Hypothalamus (tissue), 51 donors: ENCODE data around the gene TAS2R5.
"Not testable (repeated sequence)": the region's sequence is repeated elsewhere in the genome, so short reads cannot be mapped to it uniquely, and the experiment has no call there.

Experiments used
- DNase-seq, 51 donors: peaks; one replicate each; lab custom pipeline; 2025; lab: John Stamatoyannopoulos, UW

The TAS2R5 gene, protein sequence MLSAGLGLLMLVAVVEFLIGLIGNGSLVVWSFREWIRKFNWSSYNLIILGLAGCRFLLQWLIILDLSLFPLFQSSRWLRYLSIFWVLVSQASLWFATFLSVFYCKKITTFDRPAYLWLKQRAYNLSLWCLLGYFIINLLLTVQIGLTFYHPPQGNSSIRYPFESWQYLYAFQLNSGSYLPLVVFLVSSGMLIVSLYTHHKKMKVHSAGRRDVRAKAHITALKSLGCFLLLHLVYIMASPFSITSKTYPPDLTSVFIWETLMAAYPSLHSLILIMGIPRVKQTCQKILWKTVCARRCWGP

DNA sequence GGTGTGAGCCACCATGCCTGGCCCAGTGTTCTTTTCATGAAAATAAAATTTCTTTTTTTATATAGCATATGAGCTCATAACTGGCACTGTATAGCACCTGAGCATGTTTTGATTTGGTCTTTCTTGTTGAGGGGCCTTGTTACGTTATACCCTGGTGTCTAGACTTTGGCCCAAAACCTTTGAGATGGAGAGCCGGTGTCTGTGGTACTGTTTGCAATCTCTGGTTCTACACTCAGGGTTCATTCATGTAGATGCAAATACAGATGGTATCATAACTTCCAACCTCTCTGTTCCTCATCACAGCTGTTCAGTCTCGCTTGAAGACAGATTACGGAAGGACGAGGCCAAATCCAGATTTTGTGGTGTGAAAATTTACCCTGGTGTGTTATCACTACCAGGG, at the start of gene TAS2R5:
Gene TAS2R5 (plus strand): TSS at position 301 of the 400 bp plus-strand sequence. CDS start 145 bp downstream, outside the sequence.
- DNase-seq = no peak

GRCh38 chr7:141742229-141742628, 47.8 kb upstream of the TAS2R5 start:
- no peak for DNase-seq

GRCh38 chr7:141744131-141744530, 45.9 kb upstream of the TAS2R5 start:
- no peak for DNase-seq

DNA sequence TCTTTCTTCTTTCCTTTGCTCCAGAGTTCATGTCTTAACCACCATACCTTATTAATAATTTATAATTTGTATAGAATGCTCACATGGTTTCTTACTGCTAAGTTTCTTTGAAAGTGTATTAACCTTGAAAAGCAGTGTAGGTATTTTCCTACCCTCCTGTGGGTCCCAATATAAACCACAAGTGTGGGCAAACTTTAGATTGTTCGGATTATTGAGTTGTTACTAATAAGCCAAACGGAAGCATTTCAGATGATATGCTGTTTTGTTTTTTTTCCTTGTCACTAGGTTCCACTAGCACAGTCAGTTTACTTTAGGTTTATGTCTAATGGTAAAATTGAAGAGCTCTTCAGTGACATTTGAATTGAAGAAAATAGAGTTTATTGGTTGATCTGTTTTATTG, 41.6 kb upstream of the TAS2R5 start:
- DNase-seq = no peak

- not testable (repeated sequence) for DNase-seq
These were observed 38.1 kb upstream of the TAS2R5 start for GRCh38 chr7:141751904-141752303.

DNA sequence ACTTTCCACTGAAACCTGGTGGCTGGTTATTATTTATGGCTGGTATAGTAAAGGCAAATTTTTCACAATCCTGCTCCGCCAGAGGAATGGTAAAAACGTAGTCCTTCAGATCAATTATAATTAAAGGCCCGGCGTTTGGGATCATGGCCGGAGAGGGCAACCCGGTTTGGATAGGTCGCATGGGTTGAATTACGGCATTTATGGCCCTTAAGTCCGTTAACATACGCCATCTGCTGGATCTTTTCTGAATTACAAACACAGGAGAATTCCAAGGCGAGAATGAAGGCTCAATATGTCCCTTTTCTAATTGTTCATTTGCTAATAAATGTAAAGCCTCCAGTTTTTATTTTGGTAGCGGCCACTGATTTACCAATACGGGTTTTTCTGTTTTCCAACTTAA, 37.4 kb upstream of the TAS2R5 start:
- no peak for DNase-seq

DNA sequence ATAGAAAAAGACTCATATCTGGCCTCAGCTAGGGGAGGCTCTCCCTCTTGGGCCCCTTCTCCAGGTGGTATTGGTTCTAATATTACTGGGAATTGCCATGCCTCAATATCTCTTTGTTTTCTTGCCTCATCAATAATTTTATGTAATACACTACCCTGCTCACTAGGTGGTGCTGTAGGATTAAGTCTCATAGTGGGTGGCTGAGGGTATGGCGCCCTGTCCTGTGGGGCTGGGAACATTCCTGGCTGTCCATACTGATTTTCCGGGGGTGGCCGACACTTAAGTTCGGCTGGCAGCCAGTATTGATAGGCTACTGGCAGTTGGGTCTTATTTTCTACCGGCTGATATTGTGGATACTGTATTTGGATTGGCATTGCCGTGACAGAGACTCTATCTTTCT, 35.1 kb upstream of the TAS2R5 start:
- DNase-seq = no peak

- DNase-seq = no peak
These were observed 26.2 kb upstream of the TAS2R5 start, which contains the start of gene TAS2R3 for GRCh38 chr7:141763797-141764196. Gene TAS2R3 (plus strand): TSS chr7:141764097. CDS start chr7:141764159, 62 bp downstream.

DNA sequence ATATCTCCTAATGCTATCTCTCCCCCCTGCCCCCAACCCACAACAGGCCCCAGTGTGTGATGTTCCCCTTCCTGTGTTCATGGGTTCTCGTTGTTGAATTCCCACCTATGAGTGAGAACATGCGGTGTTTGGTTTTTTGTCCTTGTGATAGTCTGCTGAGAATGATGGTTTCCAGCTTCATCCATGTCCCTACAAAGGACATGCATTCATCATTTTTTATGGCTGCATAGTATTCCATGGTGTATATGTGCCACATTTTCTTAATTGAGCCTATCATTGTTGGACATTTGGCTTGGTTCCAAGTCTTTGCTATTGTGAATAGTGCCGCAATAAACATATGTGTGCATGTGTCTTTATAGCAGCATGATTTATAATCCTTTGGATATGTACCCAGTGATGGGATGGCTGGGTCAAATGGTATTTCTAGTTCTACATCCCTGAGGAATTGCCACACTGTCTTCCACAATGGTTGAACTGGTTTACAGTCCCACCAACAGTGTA, 19.9 kb upstream of the TAS2R5 start:
- not testable (repeated sequence) for DNase-seq

GRCh38 chr7:141776374-141776773, 13.6 kb upstream of the TAS2R5 start, which contains the start of gene TAS2R4:
Gene TAS2R4 (plus strand): TSS chr7:141776674. CDS start chr7:141778489, 1,815 bp downstream.
- DNase-seq = no peak

- peak in 15 of 51 donors; percentile 1 to 63 (median 11) for DNase-seq
These were observed 4.1 kb upstream of the TAS2R5 start for GRCh38 chr7:141785706-141786552.

DNA sequence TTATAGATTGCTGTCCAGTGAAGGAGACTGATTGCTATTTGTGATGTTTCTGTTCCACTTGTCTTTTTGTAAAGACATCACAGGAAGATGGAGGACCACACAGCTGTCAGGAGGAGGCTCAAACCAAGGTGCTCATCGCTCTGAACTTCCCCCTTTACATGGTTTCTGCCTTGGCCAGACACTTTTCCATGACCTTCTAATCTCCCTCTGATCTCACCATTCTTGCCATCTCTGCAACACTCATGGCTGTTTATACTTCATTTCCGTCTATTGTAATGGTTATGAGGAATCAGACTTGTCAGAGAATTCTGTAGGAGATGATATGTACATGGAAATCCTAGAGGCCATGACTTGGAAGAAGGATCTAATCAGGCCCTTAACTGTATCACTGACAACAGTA, 1.7 kb upstream of the TAS2R5 start:
- no peak for DNase-seq

DNA sequence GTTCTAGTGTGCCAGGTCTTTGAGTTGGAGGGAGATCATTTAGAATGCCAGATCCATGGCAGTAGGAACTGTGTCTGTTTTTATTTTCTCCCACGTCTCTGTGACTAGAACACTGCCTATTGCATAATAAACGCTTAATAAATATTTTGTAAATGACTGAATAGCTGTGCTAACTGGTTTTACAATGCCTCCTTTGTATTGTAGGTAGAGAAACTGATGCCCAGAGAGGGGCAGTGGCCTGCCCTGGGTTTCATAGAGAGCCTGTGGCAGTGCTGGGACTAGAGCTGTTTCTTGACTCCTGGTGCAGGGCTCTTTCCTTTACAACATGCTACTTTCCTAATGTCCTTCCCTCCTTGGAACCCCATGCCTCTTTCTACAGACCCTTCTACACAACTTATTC, 2.5 kb downstream of the TAS2R5 start:
- DNase-seq = peak in 1 of 51 donors; percentile 13

DNA sequence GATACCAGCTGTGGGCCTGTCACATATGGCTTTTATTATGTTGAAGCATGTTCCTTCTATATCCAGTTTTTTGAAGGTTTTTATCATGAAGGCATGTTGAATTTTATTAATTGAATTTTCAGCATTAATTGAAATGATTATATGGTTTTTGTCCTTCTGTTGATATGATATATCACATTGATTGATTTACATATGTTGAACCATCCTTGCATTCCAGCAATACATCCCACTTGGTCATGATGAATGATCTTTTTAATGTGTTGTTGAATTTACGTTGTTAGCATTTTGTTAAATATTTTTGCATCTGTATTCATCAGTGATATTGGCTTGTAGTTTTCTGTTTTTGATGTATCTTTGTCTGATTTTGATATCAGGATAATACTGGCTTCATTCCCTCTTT, 30.1 kb downstream of the TAS2R5 start:
- DNase-seq = no peak

GRCh38 chr7:141822432-141822831, 32.4 kb downstream of the TAS2R5 start:
- DNase-seq = not testable (repeated sequence)

DNA sequence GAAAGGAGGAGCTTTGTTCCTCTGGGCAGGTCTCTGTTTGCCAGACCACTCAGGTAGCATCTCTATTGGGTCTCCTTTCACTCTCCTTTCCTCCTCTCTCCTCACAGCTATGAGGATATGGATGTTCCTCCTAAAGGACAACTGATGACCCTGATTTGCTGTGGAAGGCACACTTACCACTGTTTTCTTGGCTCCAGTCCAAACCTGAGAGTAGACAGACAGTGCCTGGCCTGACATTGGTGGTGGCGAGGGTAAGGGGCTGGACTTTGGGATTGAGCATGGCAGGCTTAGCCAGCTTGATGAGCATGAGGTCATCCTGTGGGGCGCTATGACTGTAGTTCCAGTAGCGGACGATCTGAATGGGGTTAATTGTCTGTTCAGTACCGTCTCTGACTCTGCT, 47.7 kb downstream of the TAS2R5 start:
- peak in 1 of 51 donors; percentile 10 for DNase-seq

DNA sequence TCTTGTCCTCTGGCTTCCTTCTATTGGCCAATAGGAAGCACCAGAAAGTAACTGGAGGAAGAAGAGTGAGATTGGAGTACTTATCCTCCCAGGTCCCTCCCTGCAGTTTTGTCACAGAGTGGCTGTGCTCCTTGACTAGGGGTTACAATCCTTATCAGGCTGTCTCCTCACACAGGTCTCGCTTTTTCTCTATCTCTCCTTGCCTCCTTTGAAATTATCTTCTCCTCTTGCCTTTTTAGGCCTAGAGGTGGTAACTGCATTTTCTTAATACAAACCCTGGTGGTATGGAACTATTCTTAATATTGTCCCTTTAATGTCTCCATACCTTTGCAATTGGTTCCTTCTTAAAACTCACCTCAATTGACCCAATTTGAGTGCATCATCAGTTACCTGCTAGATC, 48.6 kb downstream of the TAS2R5 start:
- DNase-seq = no peak

GRCh38 chr7:141839256-141839655, 49.2 kb downstream of the TAS2R5 start:
- no peak for DNase-seq

DNA sequence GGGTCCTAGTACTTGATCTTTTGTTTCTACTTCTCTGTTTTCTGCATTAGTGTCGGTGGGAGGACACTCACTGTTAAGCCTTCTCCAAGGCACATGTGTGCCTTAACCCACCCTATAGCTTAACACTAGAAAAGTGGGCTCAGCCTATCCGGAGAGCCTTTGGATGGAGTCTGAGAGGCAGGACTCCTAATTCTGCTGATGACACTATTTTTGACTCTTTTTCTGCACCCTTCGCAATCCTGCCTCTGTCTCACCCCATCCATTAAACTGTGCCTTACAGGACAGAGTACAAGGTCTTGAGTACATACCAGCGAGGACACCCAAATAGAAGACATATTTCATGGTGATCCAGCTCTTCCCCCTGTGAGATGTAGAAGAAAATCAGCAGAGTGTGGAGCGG, 50.7 kb downstream of the TAS2R5 start:
- DNase-seq = no peak
